Naive thymus-derived CD4-positive, alpha-beta T cell (primary cell): ENCODE measurements around the gene MCC. TPM values are rescaled to one million over a fixed set of nuclear protein-coding genes. Genes with fewer than 3 reads are reported as not detected.

Experiments
- ATAC-seq: fragments of 150-1000 bp; cut with Tn5 transposase; 2 replicates; pipeline ENCODE4 v1.10.0; 2021; ENCODE audit warnings: mild to moderate bottlenecking, moderate library complexity
- CTCF ChIA-PET: fragments of 350-600 bp; sonication (Branson Sonifier 250); formaldehyde crosslinking; loops from one replicate; lab custom pipeline; 2021; ENCODE audit warnings: antibody characterized with exemption; lab: Charles Lee
- POLR2A ChIA-PET: fragments of 350-600 bp; sonication (Branson Sonifier 250); formaldehyde crosslinking; loops from one replicate; lab custom pipeline; 2021; ENCODE audit warnings: antibody characterized with exemption, inconsistent platforms; lab: Charles Lee
- DNase-seq, 9 donors: peaks; one replicate each; pipeline versions ENCODE4 v3.0.0 to v3.0.0-alpha.2; 2020 to 2022; ENCODE audit warnings: mixed read lengths in 1 of 9
- H3K27ac ChIP-seq: one replicate; pipeline ENCODE4 v1.7.0; 2013; ENCODE audit warnings: mild to moderate bottlenecking, low read depth, low read length, moderate library complexity
- H3K27me3 ChIP-seq, 2 donors: one replicate each; pipeline ENCODE4 v1.7.0; 2013; ENCODE audit warnings: low read length in 2 of 2, mild to moderate bottlenecking in 2 of 2, moderate library complexity in 2 of 2; ENCODE audit not compliant: control insufficient read depth in 2 of 2, insufficient read depth in 2 of 2
- H3K36me3 ChIP-seq, 3 experiments: 1 replicate in 2 of 3; 2 replicates in 1 of 3; pipeline ENCODE4 v1.7.0; 2013; ENCODE audit warnings: low read length in 3 of 3, mild to moderate bottlenecking in 3 of 3, moderate library complexity in 1 of 3; ENCODE audit not compliant: insufficient read depth in 3 of 3, control insufficient read depth in 2 of 3
- H3K4me1 ChIP-seq, 2 donors: one replicate each; pipeline ENCODE4 v1.7.0; 2013; ENCODE audit warnings: low read length in 2 of 2, mild to moderate bottlenecking in 2 of 2, moderate library complexity in 1 of 2; ENCODE audit not compliant: control insufficient read depth in 2 of 2, insufficient read depth in 2 of 2
- H3K4me3 ChIP-seq: 2 replicates; pipeline ENCODE4 v1.7.0; 2013; ENCODE audit warnings: mild to moderate bottlenecking, low read length
- H3K9me3 ChIP-seq, 3 experiments: 1 replicate in 2 of 3; 2 replicates in 1 of 3; pipeline ENCODE4 v1.7.0; 2013; ENCODE audit warnings: low read length in 3 of 3; ENCODE audit not compliant: control insufficient read depth in 2 of 3
- H3K27ac Mint-ChIP-seq, 9 donors: one replicate each; pipeline ENCODE4 v1.8.0; 2020 to 2022; ENCODE audit warnings: mixed read lengths in 9 of 9, mild to moderate bottlenecking in 8 of 9, moderate library complexity in 5 of 9, inconsistent platforms in 2 of 9
- H3K27me3 Mint-ChIP-seq, 5 donors: one replicate each; pipeline ENCODE4 v1.8.0; 2021 to 2022; ENCODE audit warnings: mixed read lengths in 5 of 5, mild to moderate bottlenecking in 1 of 5
- H3K36me3 Mint-ChIP-seq, 5 donors: one replicate each; pipeline ENCODE4 v1.8.0; 2020 to 2022; ENCODE audit warnings: mixed read lengths in 5 of 5, mild to moderate bottlenecking in 3 of 5, inconsistent platforms in 1 of 5
- H3K4me1 Mint-ChIP-seq, 7 donors: one replicate each; pipeline ENCODE4 v1.8.0; 2020 to 2022; ENCODE audit warnings: mixed read lengths in 7 of 7, mild to moderate bottlenecking in 3 of 7, inconsistent platforms in 1 of 7
- H3K4me3 Mint-ChIP-seq, 10 donors: one replicate each; pipeline ENCODE4 v1.8.0; 2020 to 2022; ENCODE audit warnings: mild to moderate bottlenecking in 10 of 10, mixed read lengths in 10 of 10, moderate library complexity in 6 of 10, inconsistent platforms in 2 of 10
- H3K9me3 Mint-ChIP-seq, 11 donors: one replicate each; pipeline ENCODE4 v1.8.0; 2020 to 2022; ENCODE audit warnings: mixed read lengths in 11 of 11, mild to moderate bottlenecking in 4 of 11, inconsistent platforms in 1 of 11, moderate library complexity in 1 of 11
- intact Hi-C, 2 donors: fragments of 100-400 bp; cut with micrococcal nuclease; formaldehyde crosslinking; loops; one replicate each; pipeline ENCODE4 v1.15.1; 2023
- polyA plus RNA-seq, 2 donors: library from polyadenylated mRNA; unstranded; fragments of 300-500 nt; fragmentation: Illumina TruSeq; gene quantifications; one replicate each; pipeline ENCODE4 v1.2.3, GENCODE V29; 2021
- total RNA-seq, 6 experiments: library from RNA in 5 of 6; stranded (reverse) in 5 of 6; gene quantifications; 1 replicate in 5 of 6; 2 replicates in 1 of 6; pipeline ENCODE4 v1.2.3 and lab custom pipeline; 2021 to 2026

Gene MCC
- total and polyA plus RNA-seq, 7 experiments from 2014 or later: 0.56 to 3.0 (median 0.89) TPM

- H3K4me1 ChIP-seq: no peaks in the 10 kb centered on the region
- ChIA-PET CTCF (no interaction called here), POLR2A (no interaction called here)
- H3K9me3 ChIP-seq: no peaks in the 10 kb centered on the region
- no peak for ATAC-seq
- H3K27ac ChIP-seq: no peak overlapping the region
- H3K4me3 ChIP-seq: no peak overlapping the region
- Mint-ChIP-seq H3K4me3 (no peak overlapping the region), H3K27me3 (peaks cover 36 to 61% (median 59%) of the 10 kb centered on the region in 5 donors), H3K9me3 (no peaks in the 10 kb centered on the region), H3K36me3 (no peaks in the 10 kb centered on the region), H3K4me1 (peaks cover 7 to 14% (median 13%) of the 10 kb centered on the region in 7 donors), H3K27ac (no peak overlapping the region)
- intact Hi-C loops: no loop called here
- DNase-seq: no peak
- H3K27me3 ChIP-seq: no peaks in the 10 kb centered on the region
- no peaks in the 10 kb centered on the region for H3K36me3 ChIP-seq
Measured at GRCh38 chr5:113384782-113385285, 103.4 kb downstream of the MCC start.

GRCh38 chr5:113382731-113383130 lies 105.5 kb downstream of the MCC start:
- Histone ChIP-seq H3K36me3 (no peaks in the 10 kb centered on the region), H3K4me3 (no peak overlapping the region), H3K4me1 (peaks cover 16 to 17% of the 10 kb centered on the region in 2 donors), H3K9me3 (no peaks in the 10 kb centered on the region), H3K27ac (no peak overlapping the region), H3K27me3 (no peaks in the 10 kb centered on the region)
- ATAC-seq: no peak
- ChIA-PET POLR2A (no interaction called here), CTCF (no interaction called here)
- intact Hi-C loops: no loop called here
- Mint-ChIP-seq H3K4me1 (peaks cover 18 to 32% (median 28%) of the 10 kb centered on the region in 7 donors), H3K9me3 (no peaks in the 10 kb centered on the region), H3K27me3 (peaks cover 30 to 54% (median 45%) of the 10 kb centered on the region in 5 donors), H3K27ac (no peak overlapping the region), H3K36me3 (no peaks in the 10 kb centered on the region), H3K4me3 (no peak overlapping the region)
- DNase-seq: no peak

DNA sequence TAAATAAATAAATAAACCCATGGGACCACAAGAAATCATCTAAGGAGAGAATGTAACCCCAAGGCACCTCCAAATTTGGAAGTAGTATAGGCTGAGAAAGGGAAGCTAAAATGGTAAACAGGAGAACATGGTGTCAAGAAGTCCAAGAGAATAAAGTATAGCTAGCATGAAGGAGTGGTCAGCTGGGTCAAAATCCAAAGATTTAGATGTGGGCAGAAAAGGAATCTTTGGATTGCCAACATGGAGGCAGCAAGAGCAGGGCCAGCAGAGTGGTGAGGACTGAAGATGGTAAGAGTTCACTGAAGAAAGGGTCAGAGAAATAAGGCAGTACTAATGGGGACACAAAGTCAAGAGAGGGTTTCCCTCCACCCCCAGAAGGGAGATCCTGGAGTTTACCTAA lies 106.5 kb downstream of the MCC start:
- Histone ChIP-seq H3K27me3 (no peaks in the 10 kb centered on the region), H3K9me3 (no peaks in the 10 kb centered on the region), H3K4me3 (no peak overlapping the region), H3K36me3 (no peaks in the 10 kb centered on the region), H3K4me1 (peaks cover 21 to 24% of the 10 kb centered on the region in 2 donors), H3K27ac (no peak overlapping the region)
- H3K36me3 Mint-ChIP-seq: peaks cover 0 to 4% (median 0%) of the 10 kb centered on the region in 5 donors
- peaks cover 30 to 49% (median 42%) of the 10 kb centered on the region in 5 donors for H3K27me3 Mint-ChIP-seq
- ATAC-seq: no peak
- ChIA-PET POLR2A (no interaction called here), CTCF (no interaction called here)
- no peak overlapping the region for H3K4me3 Mint-ChIP-seq
- peaks cover 0 to 2% (median 0%) of the 10 kb centered on the region in 11 donors for H3K9me3 Mint-ChIP-seq
- DNase-seq: no peak
- intact Hi-C loops: no loop called here
- no peak overlapping the region for H3K27ac Mint-ChIP-seq
- peaks cover 25 to 40% (median 37%) of the 10 kb centered on the region in 7 donors for H3K4me1 Mint-ChIP-seq

GRCh38 chr5:113380807-113381326 lies 107.4 kb downstream of the MCC start:
- H3K4me1 ChIP-seq: peaks cover 21 to 25% of the 10 kb centered on the region in 2 donors
- CTCF ChIA-PET: interaction anchor here (0.6 kb wide), 1 partner anchor 14 kb away, joined by 3 read pairs; no protein-coding TSS in a partner anchor
- peaks cover 0 to 2% (median 0%) of the 10 kb centered on the region in 11 donors for H3K9me3 Mint-ChIP-seq
- no peaks in the 10 kb centered on the region for H3K36me3 ChIP-seq
- H3K27ac ChIP-seq: no peak overlapping the region
- peaks cover 0 to 7% (median 0%) of the 10 kb centered on the region in 5 donors for H3K36me3 Mint-ChIP-seq
- no peaks in the 10 kb centered on the region for H3K27me3 ChIP-seq
- intact Hi-C loops: no loop called here
- no peak overlapping the region for H3K27ac Mint-ChIP-seq
- ATAC-seq (no peak), DNase-seq (no peak)
- H3K4me1 Mint-ChIP-seq: peaks cover 28 to 49% (median 46%) of the 10 kb centered on the region in 7 donors
- POLR2A ChIA-PET: no interaction called here
- no peaks in the 10 kb centered on the region for H3K9me3 ChIP-seq
- H3K4me3 Mint-ChIP-seq: peak overlapping the region in 1 of 10 donors; percentile 3
- H3K27me3 Mint-ChIP-seq: peaks cover 23 to 41% (median 36%) of the 10 kb centered on the region in 5 donors
- no peak overlapping the region for H3K4me3 ChIP-seq

DNA sequence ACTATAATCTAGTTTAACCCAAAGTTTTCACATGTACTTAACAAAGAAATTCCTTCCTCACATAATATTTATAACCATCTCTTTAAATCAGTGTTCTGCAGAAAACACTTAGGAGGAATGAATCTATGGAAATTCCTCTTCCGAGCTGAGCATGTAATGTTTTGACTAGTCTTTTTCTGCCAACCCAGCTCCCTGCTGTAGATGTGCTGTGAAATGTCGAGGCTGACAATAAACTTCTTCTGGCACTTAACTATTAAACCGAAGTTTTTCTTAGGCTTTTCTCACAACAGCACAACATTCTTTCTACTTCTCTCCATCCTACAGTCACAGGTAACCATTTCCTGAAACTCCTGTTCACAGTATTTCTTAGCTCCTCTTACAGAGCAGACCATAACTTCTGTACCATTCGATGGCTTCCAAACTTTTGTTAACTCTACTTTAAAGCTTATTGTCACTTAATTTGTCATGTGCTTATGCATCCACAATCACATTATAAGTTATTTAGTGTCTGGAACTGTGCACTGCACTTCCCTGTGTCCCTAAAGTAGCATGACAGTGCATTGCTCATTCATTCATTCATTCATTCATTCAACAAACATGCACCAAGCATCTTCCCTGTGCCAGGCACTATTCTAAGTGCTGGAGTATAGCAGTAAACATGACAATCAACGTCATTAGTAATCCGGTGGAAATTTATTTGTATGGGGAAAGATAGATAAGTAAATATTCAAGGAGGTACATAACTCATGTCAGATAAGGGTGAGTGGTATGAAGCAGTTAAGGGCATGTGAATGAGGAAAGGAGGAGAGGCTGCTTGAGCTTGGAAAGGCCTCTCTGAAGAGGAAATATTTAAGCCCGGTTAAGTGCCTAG lies 108.1 kb downstream of the MCC start:
- Histone ChIP-seq H3K27me3 (no peaks in the 10 kb centered on the region), H3K9me3 (no peaks in the 10 kb centered on the region), H3K4me3 (no peak overlapping the region), H3K36me3 (no peaks in the 10 kb centered on the region), H3K27ac (no peak overlapping the region), H3K4me1 (peaks cover 21 to 25% of the 10 kb centered on the region in 2 donors)
- POLR2A ChIA-PET: interaction anchor here (1.1 kb wide), 1 partner anchor 8 kb away, joined by 3 read pairs; no protein-coding TSS in a partner anchor
- peak overlapping the region in 3 of 10 donors; percentile 3 to 42 (median 4) for H3K4me3 Mint-ChIP-seq
- CTCF ChIA-PET: interaction anchor here (0.6 to 0.7 kb wide), 3 partner anchors 9 to 387 kb away, joined by 3 read pairs; no protein-coding TSS in a partner anchor
- peak overlapping the region in 1 of 9 donors; percentile 2 for H3K27ac Mint-ChIP-seq
- peaks cover 18 to 34% (median 31%) of the 10 kb centered on the region in 5 donors for H3K27me3 Mint-ChIP-seq
- peaks cover 30 to 56% (median 51%) of the 10 kb centered on the region in 7 donors for H3K4me1 Mint-ChIP-seq
- H3K36me3 Mint-ChIP-seq: peaks cover 0 to 7% (median 0%) of the 10 kb centered on the region in 5 donors
- DNase-seq (no peak), ATAC-seq (no peak)
- intact Hi-C loops: loop anchor here (1.0 to 5.0 kb wide), 6 partner anchors 45 to 384 kb away; partner anchors contain the start of gene YTHDC2 (in 2 of the 2)
- H3K9me3 Mint-ChIP-seq: peaks cover 0 to 2% (median 0%) of the 10 kb centered on the region in 11 donors

GRCh38 chr5:113378959-113379541 lies 109.2 kb downstream of the MCC start:
- no peak overlapping the region for H3K27ac ChIP-seq
- peaks cover 30 to 59% (median 52%) of the 10 kb centered on the region in 7 donors for H3K4me1 Mint-ChIP-seq
- H3K4me3 Mint-ChIP-seq: peak overlapping the region; percentile 52 to 78 (median 65)
- H3K27ac Mint-ChIP-seq: peak overlapping the region in 2 of 9 donors; percentile 8 to 31
- DNase-seq (peak; percentile 8 to 57 (median 41)), ATAC-seq (peak; percentile 74)
- peaks cover 0 to 2% (median 0%) of the 10 kb centered on the region in 11 donors for H3K9me3 Mint-ChIP-seq
- ChIA-PET POLR2A (interaction anchor here (1.1 kb wide), 1 partner anchor 9 kb away, joined by 3 read pairs; no protein-coding TSS in a partner anchor), CTCF (interaction anchor here (0.7 to 1.0 kb wide), 3 partner anchors 10 to 386 kb away, joined by 3 read pairs; no protein-coding TSS in a partner anchor)
- H3K27me3 Mint-ChIP-seq: peaks cover 14 to 32% (median 27%) of the 10 kb centered on the region in 5 donors
- peaks cover 21 to 25% of the 10 kb centered on the region in 2 donors for H3K4me1 ChIP-seq
- no peaks in the 10 kb centered on the region for H3K36me3 ChIP-seq
- no peak overlapping the region for H3K4me3 ChIP-seq
- H3K9me3 ChIP-seq: no peaks in the 10 kb centered on the region
- H3K27me3 ChIP-seq: no peaks in the 10 kb centered on the region
- intact Hi-C loops: loop anchor here (1.0 to 5.0 kb wide), 6 partner anchors 44 to 383 kb away; partner anchors contain the start of gene YTHDC2 (in 2 of the 2)
- peaks cover 0 to 10% (median 0%) of the 10 kb centered on the region in 5 donors for H3K36me3 Mint-ChIP-seq
